AG04450 (cell line): ENCODE results near the gene SPATS2L. TPM values are rescaled to one million over a fixed set of nuclear protein-coding genes. Genes with fewer than 3 reads are reported as not detected.

ENCODE experiments used
- CTCF ChIA-PET: fragments of 300-600, 350-600 bp; formaldehyde crosslinking; extraction: SDS; loops from one replicate; lab custom pipeline; 2022; ENCODE audit warnings: antibody characterized with exemption, inconsistent platforms; lab: Charles Lee
- POLR2A ChIA-PET: fragments of 350-600 bp; formaldehyde crosslinking; extraction: SDS; loops from one replicate; lab custom pipeline; 2021; ENCODE audit warnings: antibody characterized with exemption, inconsistent platforms; lab: Yijun Ruan, JAX
- DNase-seq: peaks from one replicate; pipeline ENCODE4 v3.0.0-alpha.2; 2011; ENCODE audit warnings: low read depth, low spot score
- H3K27ac ChIP-seq: one replicate; pipeline ENCODE4 v1.5.1; 2012; ENCODE audit warnings: low read depth, low read length, control low read depth
- H3K27me3 ChIP-seq: one replicate; pipeline ENCODE4 v1.6.0; 2012; ENCODE audit warnings: low read length; ENCODE audit not compliant: control insufficient read depth, insufficient read depth
- H3K4me3 ChIP-seq: 2 replicates; pipeline ENCODE4 v1.5.1; 2011; ENCODE audit warnings: mild to moderate bottlenecking, low read depth, low read length, control low read depth
- H3K9me3 ChIP-seq: 2 replicates; pipeline ENCODE4 v1.5.1; 2012; ENCODE audit warnings: low read length; ENCODE audit not compliant: control insufficient read depth, insufficient read depth
- polyA plus RNA-seq: library from polyadenylated mRNA; depleted of rRNA; stranded (reverse); fragments of >200 nt; gene quantifications from 2 replicates; pipeline ENCODE4 v1.2.3, GENCODE V29; 2011
- TF ChIP-seq, protein P1 (sequence below): IDR thresholded peaks from 2 replicates; pipeline ENCODE4 v1.5.1; 2011; ENCODE audit warnings: low read depth, low read length, control low read depth, inconsistent platforms

Gene SPATS2L
- polyA plus RNA-seq, 1 experiment, result 361 TPM

DNA sequence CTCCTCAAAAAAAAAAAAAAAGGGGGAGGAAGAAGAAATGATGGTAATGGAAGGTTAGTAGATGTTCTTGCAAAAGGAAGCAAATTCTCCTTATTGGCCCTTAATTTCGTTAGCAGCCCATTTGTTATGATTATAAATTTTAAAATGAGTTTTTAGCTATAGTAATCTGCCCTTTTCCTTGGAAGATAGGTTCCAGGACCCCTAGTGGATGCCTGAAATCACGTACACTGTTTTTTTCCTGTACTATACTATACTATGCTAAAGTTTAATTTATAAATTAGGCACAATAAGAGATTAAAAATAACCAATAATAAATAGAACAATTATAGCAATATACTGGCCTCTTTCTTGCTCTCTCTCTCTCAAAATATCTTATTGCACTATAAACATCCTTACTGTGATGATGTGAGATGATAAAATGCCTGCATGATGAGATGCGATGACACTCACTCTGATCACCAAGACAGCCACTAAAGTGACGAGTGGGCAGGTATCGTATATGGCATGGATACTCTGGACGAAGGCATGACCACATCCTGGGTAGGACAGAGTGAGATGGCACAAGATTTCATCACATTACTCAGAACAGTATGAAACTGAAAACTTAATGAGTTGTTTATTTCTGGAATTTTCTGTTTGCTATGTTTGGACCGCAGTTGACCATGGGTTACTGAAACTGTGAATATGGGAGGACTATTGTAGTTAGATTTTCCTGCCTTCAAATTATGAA is 116.2 kb downstream of the SPATS2L start:
- H3K27me3 ChIP-seq, result no peaks in the 10 kb centered on the region
- POLR2A ChIA-PET, result no interaction called here
- no peak for DNase-seq
- H3K9me3 ChIP-seq, result no peaks in the 10 kb centered on the region
- no peak overlapping the region for H3K4me3 ChIP-seq
- TF ChIP-seq, protein P1, sequence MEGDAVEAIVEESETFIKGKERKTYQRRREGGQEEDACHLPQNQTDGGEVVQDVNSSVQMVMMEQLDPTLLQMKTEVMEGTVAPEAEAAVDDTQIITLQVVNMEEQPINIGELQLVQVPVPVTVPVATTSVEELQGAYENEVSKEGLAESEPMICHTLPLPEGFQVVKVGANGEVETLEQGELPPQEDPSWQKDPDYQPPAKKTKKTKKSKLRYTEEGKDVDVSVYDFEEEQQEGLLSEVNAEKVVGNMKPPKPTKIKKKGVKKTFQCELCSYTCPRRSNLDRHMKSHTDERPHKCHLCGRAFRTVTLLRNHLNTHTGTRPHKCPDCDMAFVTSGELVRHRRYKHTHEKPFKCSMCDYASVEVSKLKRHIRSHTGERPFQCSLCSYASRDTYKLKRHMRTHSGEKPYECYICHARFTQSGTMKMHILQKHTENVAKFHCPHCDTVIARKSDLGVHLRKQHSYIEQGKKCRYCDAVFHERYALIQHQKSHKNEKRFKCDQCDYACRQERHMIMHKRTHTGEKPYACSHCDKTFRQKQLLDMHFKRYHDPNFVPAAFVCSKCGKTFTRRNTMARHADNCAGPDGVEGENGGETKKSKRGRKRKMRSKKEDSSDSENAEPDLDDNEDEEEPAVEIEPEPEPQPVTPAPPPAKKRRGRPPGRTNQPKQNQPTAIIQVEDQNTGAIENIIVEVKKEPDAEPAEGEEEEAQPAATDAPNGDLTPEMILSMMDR, result 0 out of 2 replicates have a peak, but pooled peaks have one; percentile 13
- CTCF ChIA-PET, result no interaction called here
- no peak overlapping the region for H3K27ac ChIP-seq

DNA sequence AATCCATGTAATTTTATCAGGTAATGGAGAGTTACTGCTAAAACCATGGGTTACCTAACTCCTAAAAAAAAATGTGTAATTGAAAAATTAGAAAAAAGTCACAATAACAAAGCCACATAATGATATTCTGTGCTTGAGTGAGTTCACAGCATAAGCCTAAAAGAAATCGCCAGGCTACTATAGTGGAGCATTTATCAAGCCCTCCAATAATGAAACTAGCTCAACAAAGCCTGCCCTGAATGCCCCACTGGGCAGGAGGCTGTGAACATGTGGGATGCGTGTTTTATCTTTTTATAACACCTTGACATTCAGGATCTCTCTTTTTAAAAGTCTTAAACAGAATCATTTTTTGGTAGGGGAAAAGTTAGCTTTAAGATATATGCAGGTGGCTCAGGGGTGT is 117.0 kb downstream of the SPATS2L start:
- TF ChIP-seq, protein P1, result no peak
- DNase-seq, result no peak
- Histone ChIP-seq H3K27ac (no peak overlapping the region), H3K4me3 (no peak overlapping the region), H3K9me3 (no peaks in the 10 kb centered on the region), H3K27me3 (no peaks in the 10 kb centered on the region)
- POLR2A ChIA-PET, result no interaction called here
- CTCF ChIA-PET, result interaction anchor here (1.2 to 1.3 kb wide), 2 partner anchors 164 to 450 kb away, joined by 3 to 5 read pairs; no protein-coding TSS in a partner anchor

DNA sequence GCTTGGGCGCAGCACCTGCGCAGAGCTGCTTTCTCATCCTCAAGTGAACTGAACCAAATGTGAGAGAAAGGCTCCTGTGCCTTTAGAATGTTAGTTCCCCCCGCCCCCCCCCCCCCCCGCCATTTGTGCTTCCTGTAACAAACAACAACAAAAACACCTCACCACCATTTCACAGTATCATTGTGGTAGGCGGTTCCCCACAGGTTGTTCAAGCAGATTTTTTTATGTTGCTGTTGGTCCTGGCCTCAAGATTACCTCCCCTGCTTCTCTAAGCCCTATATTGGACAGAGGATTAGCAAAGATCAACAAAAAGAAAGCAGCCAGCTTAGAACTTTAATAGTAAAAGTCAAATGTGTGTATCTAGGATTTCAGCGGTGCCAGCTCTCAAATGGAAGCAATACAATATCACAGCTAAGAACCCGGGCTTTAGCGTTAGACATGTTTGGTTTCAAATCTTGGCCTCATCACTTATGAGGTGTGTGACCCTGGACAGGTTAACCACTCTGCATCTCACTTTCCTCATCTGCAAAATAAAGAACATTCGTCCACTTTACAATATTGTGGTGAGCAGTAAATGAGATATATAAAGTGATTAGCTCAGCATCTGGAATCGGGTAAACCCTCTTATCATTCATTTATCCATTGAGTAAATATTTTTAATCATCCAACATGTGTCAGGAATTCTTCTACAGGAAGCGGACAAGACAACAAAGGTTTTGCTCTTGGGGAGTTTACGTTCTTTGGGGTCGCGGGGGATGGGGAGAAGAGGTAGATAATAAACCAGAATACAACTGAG is 118.7 kb downstream of the SPATS2L start:
- POLR2A ChIA-PET, result interaction anchor here (0.7 kb wide), 1 partner anchor 11 kb away, joined by 5 read pairs; no protein-coding TSS in a partner anchor
- TF ChIP-seq, protein P1, result no peak
- CTCF ChIA-PET, result interaction anchor here (0.6 to 1.8 kb wide), 4 partner anchors 24 to 445 kb away, joined by 3 to 8 read pairs (median 5); no protein-coding TSS in a partner anchor

DNA sequence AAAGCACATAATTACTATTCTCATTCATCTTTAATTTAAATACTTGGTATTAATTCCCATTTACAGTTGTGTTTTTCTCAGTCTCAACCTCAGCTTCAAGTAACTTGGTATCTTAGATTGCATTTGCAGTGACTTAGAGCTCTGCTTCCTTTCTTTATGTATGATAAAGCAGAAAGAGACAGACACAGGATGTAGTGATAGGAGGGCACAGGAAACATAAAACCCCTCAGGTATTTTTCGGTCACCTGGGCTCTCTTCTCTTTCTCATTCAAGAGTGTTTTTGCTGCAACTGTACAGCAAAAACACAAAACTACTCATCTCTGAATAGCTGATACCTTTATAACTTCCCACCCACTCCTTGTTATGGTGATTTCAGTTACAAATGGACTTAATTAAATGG is 120.3 kb downstream of the SPATS2L start:
- ChIA-PET CTCF (interaction anchor here (1.6 kb wide), 1 partner anchor 59 kb away, joined by 3 read pairs; no protein-coding TSS in a partner anchor), POLR2A (no interaction called here)
- TF ChIP-seq, protein P1, result no peak
- DNase-seq, result no peak
- Histone ChIP-seq H3K27me3 (no peaks in the 10 kb centered on the region), H3K4me3 (no peak overlapping the region), H3K27ac (no peak overlapping the region), H3K9me3 (no peaks in the 10 kb centered on the region)

More for the DNA sequence above, 118.7 kb downstream of the SPATS2L start:
- no peak overlapping the region for H3K27ac ChIP-seq
- H3K9me3 ChIP-seq, result no peaks in the 10 kb centered on the region
- H3K27me3 ChIP-seq, result no peaks in the 10 kb centered on the region
- no peak for DNase-seq
- no peak overlapping the region for H3K4me3 ChIP-seq
